ENCODE measurements around the gene TWSG1.

GRCh38 chr18:9343577-9343976, 9.0 kb downstream of the TWSG1 start:
- TF ChIP-seq GATA2 (IDR thresholded peaks at IDR 0.05; ENCODE audit: low read depth, low read length) (no peak), GATA3 (IDR thresholded peaks at IDR 0.05; ENCODE audit: low read depth, low read length) (no peak)
